Kidney glomerular epithelial cell (primary cell): Measurements from ENCODE around the gene SSNA1.
A peak's percentile ranks its signal among the peaks of the same experiment; 100 is the strongest.

Experiments
- DNase-seq: peaks from one replicate; lab custom pipeline; 2025; lab: John Stamatoyannopoulos, UW

SSNA1 gene, protein sequence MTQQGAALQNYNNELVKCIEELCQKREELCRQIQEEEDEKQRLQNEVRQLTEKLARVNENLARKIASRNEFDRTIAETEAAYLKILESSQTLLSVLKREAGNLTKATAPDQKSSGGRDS

DNA sequence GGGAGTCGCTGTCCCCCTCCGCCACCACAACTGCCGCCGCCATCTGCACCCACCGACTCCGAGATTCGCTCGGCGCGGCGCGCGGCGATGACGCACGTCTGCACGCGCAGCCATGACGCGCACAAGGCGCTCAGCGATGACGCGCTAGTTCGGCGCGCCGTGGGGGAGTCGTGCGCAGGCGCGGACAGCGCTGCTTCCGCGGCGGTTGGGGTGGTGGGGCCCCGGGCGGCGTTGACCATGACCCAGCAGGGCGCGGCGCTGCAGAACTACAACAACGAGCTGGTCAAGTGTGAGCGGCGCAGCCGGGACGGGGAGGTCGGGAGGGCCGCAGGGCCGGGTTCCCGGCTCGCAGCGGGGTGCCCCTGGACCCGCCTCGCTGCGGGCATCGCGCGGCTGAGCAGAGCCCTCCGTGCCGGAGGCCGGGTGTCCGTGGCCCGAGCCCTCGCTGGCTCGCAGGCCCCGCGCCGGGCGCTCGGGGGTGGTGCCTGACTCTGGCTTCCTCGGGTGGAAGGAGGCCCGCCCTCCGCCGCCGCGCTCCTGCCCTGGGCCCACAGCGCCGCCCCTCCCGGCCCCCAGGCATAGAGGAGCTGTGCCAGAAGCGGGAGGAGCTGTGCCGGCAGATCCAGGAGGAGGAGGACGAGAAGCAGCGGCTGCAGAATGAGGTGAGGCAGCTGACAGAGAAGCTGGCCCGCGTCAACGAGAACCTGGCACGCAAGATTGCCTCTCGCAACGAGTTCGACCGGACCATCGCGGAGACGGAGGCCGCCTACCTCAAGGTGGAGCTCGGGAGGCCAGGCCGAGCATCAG is at the start of gene SSNA1, which contains the start of gene ANAPC2:
Gene SSNA1, plus strand, starts transcription at position 187 of the 807 bp plus-strand sequence. Its CDS starts 51 bp downstream, at position 238.
Gene ANAPC2, minus strand, starts transcription at position 71 of the 807 bp plus-strand sequence. Its CDS starts 28 bp downstream, at position 43.
- peak; percentile 77 for DNase-seq

- DNase-seq, result no peak
Observed at GRCh38 chr9:137138722-137139467, 49.6 kb upstream of the SSNA1 start, which contains the start of gene GRIN1. Gene GRIN1 (plus strand): TSS chr9:137139154. CDS start chr9:137139487, 333 bp downstream.

DNA sequence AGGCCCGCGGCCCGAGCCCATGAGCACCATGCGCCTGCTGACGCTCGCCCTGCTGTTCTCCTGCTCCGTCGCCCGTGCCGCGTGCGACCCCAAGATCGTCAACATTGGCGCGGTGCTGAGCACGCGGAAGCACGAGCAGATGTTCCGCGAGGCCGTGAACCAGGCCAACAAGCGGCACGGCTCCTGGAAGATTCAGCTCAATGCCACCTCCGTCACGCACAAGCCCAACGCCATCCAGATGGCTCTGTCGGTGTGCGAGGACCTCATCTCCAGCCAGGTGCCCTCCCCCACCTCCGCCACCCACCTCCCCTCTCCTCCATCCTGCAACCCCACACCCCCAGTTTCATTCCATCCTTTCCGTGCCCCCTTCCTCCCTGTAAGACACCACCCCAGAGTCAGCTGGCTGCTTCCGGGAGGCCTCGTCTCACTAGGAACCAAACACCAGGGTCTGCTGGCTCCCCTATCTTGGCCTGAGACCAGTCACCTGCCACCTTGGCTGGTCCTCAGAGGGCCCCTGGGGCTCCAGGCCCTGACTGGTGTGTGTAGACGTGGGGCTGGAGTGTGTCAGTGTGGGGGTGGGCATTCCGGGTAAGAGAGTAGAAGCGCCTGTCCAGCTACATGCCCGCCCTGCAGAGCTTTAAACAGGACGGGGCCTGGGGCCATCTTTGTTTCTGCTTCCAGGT is 48.9 kb upstream of the SSNA1 start:
- DNase-seq, result no peak

- no peak for DNase-seq
Observed at GRCh38 chr9:137140151-137141012, 48.1 kb upstream of the SSNA1 start.

GRCh38 chr9:137141050-137141810 is 47.2 kb upstream of the SSNA1 start:
- no peak for DNase-seq

GRCh38 chr9:137141976-137142936 is 46.2 kb upstream of the SSNA1 start:
- no peak for DNase-seq

- no peak for DNase-seq
Observed at GRCh38 chr9:137143459-137143858, 45.0 kb upstream of the SSNA1 start.

- DNase-seq, result no peak
Observed at GRCh38 chr9:137145731-137146526, 42.5 kb upstream of the SSNA1 start.

DNA sequence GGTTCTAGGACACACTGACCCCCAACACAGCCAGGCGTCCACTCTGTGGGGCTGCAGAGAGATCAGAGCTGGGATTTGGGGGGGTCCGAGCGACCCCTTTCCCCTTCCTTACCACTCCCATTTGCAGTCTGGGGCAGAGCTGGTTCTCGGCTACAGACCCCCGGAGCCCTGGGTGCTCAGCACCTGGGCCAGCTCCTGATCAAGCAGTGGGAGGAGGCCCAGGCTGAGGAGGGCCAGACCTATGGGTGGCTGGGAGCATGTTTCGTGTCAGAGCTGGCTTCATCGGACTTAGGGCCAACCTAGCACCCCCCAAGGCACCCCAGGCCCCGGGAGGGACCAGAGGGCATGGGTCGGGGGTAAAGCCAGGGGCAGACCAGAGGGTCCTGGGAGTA is 42.0 kb upstream of the SSNA1 start:
- DNase-seq, result no peak

- DNase-seq, result no peak
Observed at GRCh38 chr9:137147091-137147792, 41.2 kb upstream of the SSNA1 start.

DNA sequence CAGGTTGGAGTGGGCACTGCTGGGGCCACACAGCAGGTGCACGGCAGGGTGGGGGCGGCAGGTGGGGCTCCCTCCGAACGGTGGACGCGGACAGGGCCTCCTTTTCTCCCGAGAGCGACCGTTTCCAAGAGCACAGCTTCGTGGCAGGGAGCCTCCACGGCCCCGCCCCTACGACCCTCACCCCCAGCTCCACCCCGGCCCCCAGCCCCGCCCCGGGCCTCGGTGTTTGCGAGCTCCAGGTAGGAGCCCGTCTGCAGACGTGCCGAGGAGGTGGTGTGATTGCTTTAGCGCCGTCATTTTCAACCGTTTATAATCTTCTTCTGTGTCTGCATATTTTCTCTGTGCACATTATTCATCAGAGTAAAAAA is 40.7 kb upstream of the SSNA1 start:
- no peak for DNase-seq

GRCh38 chr9:137148242-137148641 is 40.2 kb upstream of the SSNA1 start:
- DNase-seq, result no peak

DNA sequence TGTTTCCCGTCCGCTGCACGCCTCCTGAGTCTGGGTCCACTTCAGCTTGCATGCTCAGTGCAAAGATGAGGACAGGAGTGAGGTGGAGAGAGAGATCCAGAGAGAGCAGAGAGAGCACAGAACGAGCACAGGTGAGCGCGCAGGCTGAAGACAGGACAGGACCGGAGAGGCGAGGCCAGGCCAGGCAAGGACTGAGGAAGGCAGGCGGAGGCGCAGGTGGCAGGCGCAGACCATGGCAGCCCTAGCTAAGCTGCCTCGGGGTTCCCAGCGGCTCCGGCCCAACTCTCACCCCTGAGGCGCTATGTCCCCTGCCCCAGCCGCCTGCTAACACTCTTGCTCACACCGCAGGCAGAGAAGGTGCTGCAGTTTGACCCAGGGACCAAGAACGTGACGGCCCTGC is 39.8 kb upstream of the SSNA1 start:
- no peak for DNase-seq

- no peak for DNase-seq
Observed at GRCh38 chr9:137149363-137149762, 39.1 kb upstream of the SSNA1 start.

DNA sequence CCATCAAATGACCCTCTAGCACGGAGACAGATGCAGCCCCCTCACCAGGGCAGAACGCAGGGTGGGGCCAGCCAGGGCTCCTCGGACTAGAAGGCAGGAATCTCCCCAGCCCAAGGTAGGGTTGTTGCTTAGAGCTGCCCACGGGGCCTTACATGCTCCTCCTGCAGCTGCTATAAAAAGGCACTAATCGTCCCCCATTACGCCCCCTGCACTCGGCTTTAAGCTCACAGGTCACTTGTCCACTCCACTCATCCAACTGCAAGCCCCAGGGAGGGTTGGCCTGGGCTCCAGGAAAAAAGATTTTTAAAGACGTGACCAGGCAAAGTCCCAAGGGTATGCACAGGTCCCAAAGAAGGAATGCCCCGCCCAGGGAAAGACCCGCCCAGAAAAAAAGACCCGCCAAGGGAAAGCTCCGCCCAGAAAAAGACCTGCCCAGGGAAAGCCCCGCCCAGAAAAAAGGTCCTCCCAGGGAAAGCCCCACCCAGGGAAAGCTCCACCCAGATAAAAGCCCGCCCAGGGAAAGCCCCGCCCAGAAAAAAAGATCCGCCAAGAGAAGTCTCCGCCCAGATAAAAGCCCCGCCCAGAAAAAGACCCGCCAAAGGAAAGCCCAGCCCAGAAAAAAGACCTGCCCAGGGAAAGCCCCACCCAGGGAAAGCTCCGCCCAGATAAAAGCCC is 38.4 kb upstream of the SSNA1 start:
- no peak for DNase-seq

- no peak for DNase-seq
Observed at GRCh38 chr9:137150617-137151457, 37.6 kb upstream of the SSNA1 start.
